ENCODE measurements around the gene SH3BP1.

GRCh38 chr22:37655252-37655563, 15.7 kb downstream of the SH3BP1 start:
- TF ChIP-seq CTCF (IDR thresholded peaks at IDR 0.05) = no peak
- TF ChIP-seq ZFX (IDR thresholded peaks at IDR 0.05; ENCODE audit: borderline replicate concordance) = no peak

Data from 22Rv1 (cell line).